MM.1S (cell line): ENCODE measurements around the gene EEF2K.

Experiments
- DNase-seq: peaks from one replicate; pipeline ENCODE4 v3.0.0-alpha.2; 2015
- H2AFZ ChIP-seq: fragments of 300-600 bp; sonication (generic); 2 replicates; pipeline ENCODE4 v1.6.0; 2016; ENCODE audit warnings: antibody characterized with exemption, low read length
- H3F3A ChIP-seq: fragments of 300-600 bp; sonication (generic); 2 replicates; pipeline ENCODE4 v1.6.1; 2016; ENCODE audit warnings: mild to moderate bottlenecking, antibody characterized with exemption, low read length, moderate library complexity, mixed read lengths; ENCODE audit not compliant: insufficient read depth
- H3K27ac ChIP-seq: fragments of 300-600 bp; sonication (generic); 2 replicates; pipeline ENCODE4 v1.5.1; 2016; ENCODE audit warnings: mild to moderate bottlenecking, low read length
- H3K27me3 ChIP-seq: fragments of 300-600 bp; sonication (generic); replicated peaks from 2 replicates; pipeline ENCODE4 v1.6.0; 2016; ENCODE audit warnings: low read length; ENCODE audit not compliant: insufficient read depth
- H3K36me3 ChIP-seq: fragments of 300-600 bp; sonication (generic); replicated peaks from 2 replicates; pipeline ENCODE4 v1.6.1; 2016; ENCODE audit warnings: mild to moderate bottlenecking, low read length, mixed read lengths; ENCODE audit not compliant: insufficient read depth
- H3K4me1 ChIP-seq: fragments of 300-600 bp; sonication (generic); 2 replicates; pipeline ENCODE4 v1.6.1; 2016; ENCODE audit warnings: low read length, mixed read lengths
- H3K4me2 ChIP-seq: fragments of 300-600 bp; sonication (generic); 2 replicates; pipeline ENCODE4 v1.6.0; 2016; ENCODE audit warnings: low read depth, low read length
- H3K4me3 ChIP-seq: fragments of 300-600 bp; sonication (generic); 2 replicates; pipeline ENCODE4 v1.5.1; 2016; ENCODE audit warnings: low read length, mixed read lengths
- H3K79me2 ChIP-seq: fragments of 300-600 bp; sonication (generic); 2 replicates; pipeline ENCODE4 v1.6.1; 2016; ENCODE audit warnings: mixed run types, low read length, mixed read lengths
- H3K9ac ChIP-seq: fragments of 300-600 bp; sonication (generic); 2 replicates; pipeline ENCODE4 v1.6.1; 2016; ENCODE audit warnings: low read length, mixed read lengths
- H3K9me2 ChIP-seq: fragments of 300-600 bp; sonication (generic); replicated peaks from 2 replicates; pipeline ENCODE4 v1.6.1; 2016; ENCODE audit warnings: mild to moderate bottlenecking, low read length, mixed read lengths; ENCODE audit not compliant: insufficient read depth
- H3K9me3 ChIP-seq: fragments of 300-600 bp; sonication (generic); replicated peaks from 2 replicates; pipeline ENCODE4 v1.6.1; 2016; ENCODE audit warnings: mild to moderate bottlenecking, low read length, mixed read lengths; ENCODE audit not compliant: insufficient read depth
- H4K20me1 ChIP-seq: fragments of 300-600 bp; sonication (generic); 2 replicates; pipeline ENCODE4 v1.6.1; 2016; ENCODE audit warnings: mild to moderate bottlenecking, low read length, moderate library complexity, mixed read lengths; ENCODE audit not compliant: insufficient read depth
- CTCF ChIP-seq: fragments of 300-600 bp; sonication (generic); IDR thresholded peaks from 2 replicates; pipeline ENCODE4 v1.5.1; 2016; ENCODE audit warnings: antibody characterized with exemption, low read length, mixed read lengths
- EZH2 ChIP-seq: fragments of 300-600 bp; sonication (generic); optimal IDR thresholded peaks from 2 replicates; pipeline ENCODE3; 2017; ENCODE audit warnings: low read depth, mild to moderate bottlenecking, antibody characterized with exemption, low read length, mixed read lengths
- EZH2phosphoT487 ChIP-seq: fragments of 300-600 bp; sonication (generic); IDR thresholded peaks from 2 replicates; pipeline ENCODE4 v1.6.1; 2018; ENCODE audit warnings: antibody characterized with exemption, low read length

The EEF2K gene

GRCh38 chr16:22222006-22222405 is 15.9 kb downstream of the EEF2K start:
- Histone ChIP-seq H3K4me1 (no peaks in the 10 kb centered on the region), H3F3A (no peaks in the 10 kb centered on the region), H3K27me3 (no peaks in the 10 kb centered on the region), H3K27ac (no peak overlapping the region), H3K4me2 (no peak overlapping the region), H3K79me2 (peaks cover 58% of the 10 kb centered on the region), H3K9ac (no peak overlapping the region), H4K20me1 (no peaks in the 10 kb centered on the region), H3K9me3 (no peaks in the 10 kb centered on the region), H3K36me3 (no peaks in the 10 kb centered on the region), H2AFZ (no peak overlapping the region), H3K4me3 (no peak overlapping the region), H3K9me2 (no peaks in the 10 kb centered on the region)
- no peak for DNase-seq
- TF ChIP-seq EZH2phosphoT487, result no peak
- TF ChIP-seq EZH2, result no peak
- TF ChIP-seq CTCF, result no peak

GRCh38 chr16:22222998-22223397 is 16.9 kb downstream of the EEF2K start:
- H3K36me3 ChIP-seq, result no peaks in the 10 kb centered on the region
- TF ChIP-seq EZH2phosphoT487 (no peak), CTCF (no peak), EZH2 (no peak)
- no peak overlapping the region for H3K27ac ChIP-seq
- H3K27me3 ChIP-seq, result no peaks in the 10 kb centered on the region
- H3K9me2 ChIP-seq, result no peaks in the 10 kb centered on the region
- no peak overlapping the region for H3K4me3 ChIP-seq
- no peaks in the 10 kb centered on the region for H3K9me3 ChIP-seq
- no peaks in the 10 kb centered on the region for H4K20me1 ChIP-seq
- H3K79me2 ChIP-seq, result peaks cover 53% of the 10 kb centered on the region
- no peaks in the 10 kb centered on the region for H3K4me1 ChIP-seq
- no peak for DNase-seq
- H3K9ac ChIP-seq, result no peak overlapping the region
- no peak overlapping the region for H3K4me2 ChIP-seq
- no peak overlapping the region for H2AFZ ChIP-seq
- no peaks in the 10 kb centered on the region for H3F3A ChIP-seq

GRCh38 chr16:22225060-22225459 is 19.0 kb downstream of the EEF2K start:
- no peak for TF ChIP-seq CTCF
- TF ChIP-seq EZH2phosphoT487, result no peak
- TF ChIP-seq EZH2, result no peak
- Histone ChIP-seq H3K4me1 (no peaks in the 10 kb centered on the region), H3K4me2 (no peak overlapping the region), H4K20me1 (no peaks in the 10 kb centered on the region), H3K4me3 (no peak overlapping the region), H3K79me2 (peaks cover 41% of the 10 kb centered on the region), H3K27ac (no peak overlapping the region), H3K9me3 (no peaks in the 10 kb centered on the region), H3K9ac (no peak overlapping the region), H2AFZ (no peak overlapping the region), H3K9me2 (no peaks in the 10 kb centered on the region), H3K27me3 (no peaks in the 10 kb centered on the region), H3K36me3 (no peaks in the 10 kb centered on the region), H3F3A (no peaks in the 10 kb centered on the region)
- no peak for DNase-seq
